BE2C (cell line): Measurements from ENCODE around the gene ESRRB.

Experiments
- DNase-seq: peaks from one replicate; pipeline ENCODE4 v3.0.0-alpha.2; 2020
- H3K27me3 ChIP-seq: fragments of 250-450 bp; sonication (Bioruptor Pico); 2 replicates; pipeline ENCODE4 v1.5.1; 2020; ENCODE audit warnings: mild to moderate bottlenecking
- H3K36me3 ChIP-seq: fragments of 250-450 bp; sonication (Bioruptor Pico); 2 replicates; pipeline ENCODE4 v1.5.1; 2020; ENCODE audit warnings: mild to moderate bottlenecking
- H3K4me1 ChIP-seq: fragments of 250-450 bp; sonication (Bioruptor Pico); 2 replicates; pipeline ENCODE4 v1.5.1; 2020
- H3K4me3 ChIP-seq: 2 replicates; pipeline ENCODE4 v1.5.1; 2011; ENCODE audit warnings: low read depth, low read length
- H3K9me3 ChIP-seq: fragments of 250-450 bp; sonication (Bioruptor Pico); 2 replicates; pipeline ENCODE4 v1.5.1; 2020
- CTCF ChIP-seq: IDR thresholded peaks from 2 replicates; pipeline ENCODE4 v1.5.1; 2012; ENCODE audit warnings: mild to moderate bottlenecking, low read depth, low read length

The ESRRB gene

GRCh38 chr14:76434220-76434619 lies 58.3 kb downstream of the ESRRB start:
- no peaks in the 10 kb centered on the region for H3K4me1 ChIP-seq
- no peak overlapping the region for H3K4me3 ChIP-seq
- H3K36me3 ChIP-seq: no peaks in the 10 kb centered on the region
- TF ChIP-seq CTCF: no peak
- DNase-seq: no peak
- no peaks in the 10 kb centered on the region for H3K27me3 ChIP-seq
- no peaks in the 10 kb centered on the region for H3K9me3 ChIP-seq

- Histone ChIP-seq H3K9me3 (no peaks in the 10 kb centered on the region), H3K36me3 (no peaks in the 10 kb centered on the region), H3K4me3 (no peak overlapping the region), H3K27me3 (no peaks in the 10 kb centered on the region), H3K4me1 (no peaks in the 10 kb centered on the region)
- no peak for DNase-seq
- TF ChIP-seq CTCF: no peak
Measured at GRCh38 chr14:76439237-76439775, 63.4 kb downstream of the ESRRB start.

GRCh38 chr14:76446486-76446885 lies 70.5 kb downstream of the ESRRB start:
- H3K4me3 ChIP-seq: no peak overlapping the region
- no peak for DNase-seq
- no peaks in the 10 kb centered on the region for H3K9me3 ChIP-seq
- H3K27me3 ChIP-seq: no peaks in the 10 kb centered on the region
- peaks cover 3% of the 10 kb centered on the region for H3K4me1 ChIP-seq
- TF ChIP-seq CTCF: no peak
- H3K36me3 ChIP-seq: no peaks in the 10 kb centered on the region

- no peak for TF ChIP-seq CTCF
- H3K27me3 ChIP-seq: no peaks in the 10 kb centered on the region
- no peaks in the 10 kb centered on the region for H3K9me3 ChIP-seq
- H3K36me3 ChIP-seq: no peaks in the 10 kb centered on the region
- DNase-seq: no peak
- no peak overlapping the region for H3K4me3 ChIP-seq
- H3K4me1 ChIP-seq: peaks cover 3% of the 10 kb centered on the region
Measured at GRCh38 chr14:76446921-76447320, 71.0 kb downstream of the ESRRB start.

- no peak for DNase-seq
- H3K9me3 ChIP-seq: no peaks in the 10 kb centered on the region
- H3K4me1 ChIP-seq: peaks cover 3% of the 10 kb centered on the region
- TF ChIP-seq CTCF: no peak
- H3K4me3 ChIP-seq: no peak overlapping the region
- no peaks in the 10 kb centered on the region for H3K36me3 ChIP-seq
- no peaks in the 10 kb centered on the region for H3K27me3 ChIP-seq
Measured at GRCh38 chr14:76450476-76450875, 74.5 kb downstream of the ESRRB start.

GRCh38 chr14:76456200-76456599 lies 80.3 kb downstream of the ESRRB start:
- Histone ChIP-seq H3K4me1 (no peaks in the 10 kb centered on the region), H3K4me3 (no peak overlapping the region), H3K9me3 (no peaks in the 10 kb centered on the region), H3K27me3 (no peaks in the 10 kb centered on the region), H3K36me3 (no peaks in the 10 kb centered on the region)
- DNase-seq: peak; percentile 79
- peak; percentile 80 for TF ChIP-seq CTCF
